PFSK-1 (cell line): ENCODE data around the gene SMAD3.

Experiments used
- FOXP2 ChIP-seq: optimal IDR thresholded peaks from 2 replicates; pipeline ENCODE3; 2011; ENCODE audit warnings: borderline replicate concordance, control low read depth, inconsistent platforms; ENCODE audit not compliant: insufficient read depth; ENCODE audit errors: extremely low read length, extremely low read depth
- POLR2AphosphoS5 ChIP-seq: IDR thresholded peaks from 2 replicates; pipeline ENCODE4 v1.6.1; 2012; ENCODE audit warnings: low read depth, mild to moderate bottlenecking, control low read depth, low read length, moderate library complexity
- REST ChIP-seq, 2 experiments: IDR thresholded peaks; 2 replicates each; pipeline versions ENCODE4 v1.6.1 to v1.8.0; 2011 to 2012; ENCODE audit warnings: low read depth in 2 of 2, low read length in 2 of 2, control low read depth in 1 of 2, inconsistent platforms in 1 of 2, mild to moderate bottlenecking in 1 of 2, moderate library complexity in 1 of 2; ENCODE audit not compliant: insufficient read depth in 1 of 2
- SIN3A ChIP-seq: IDR thresholded peaks from 2 replicates; pipeline ENCODE4 v1.6.1; 2012; ENCODE audit warnings: mild to moderate bottlenecking, low read length, moderate library complexity, borderline replicate concordance; ENCODE audit not compliant: insufficient read depth
- TAF1 ChIP-seq: IDR thresholded peaks from 2 replicates; pipeline ENCODE4 v1.6.1; 2012; ENCODE audit warnings: low read length, control low read depth, borderline replicate concordance; ENCODE audit not compliant: insufficient read depth

The SMAD3 gene

GRCh38 chr15:67082007-67082536, 16.7 kb downstream of the SMAD3 start:
- no peak for TF ChIP-seq SIN3A
- TF ChIP-seq TAF1, result no peak
- no peak for TF ChIP-seq POLR2AphosphoS5
- no peak for TF ChIP-seq REST (IDR thresholded peaks at IDR 0.05; ENCODE audit: insufficient read depth in 1 of 2, low read depth in 2 of 2, low read length in 2 of 2)
- no peak for TF ChIP-seq FOXP2

GRCh38 chr15:67083135-67083762, 17.8 kb downstream of the SMAD3 start:
- TF ChIP-seq TAF1 (no peak), SIN3A (no peak), FOXP2 (no peak), POLR2AphosphoS5 (no peak), REST (IDR thresholded peaks at IDR 0.05; ENCODE audit: insufficient read depth in 1 of 2, low read depth in 2 of 2, low read length in 2 of 2) (no peak)

- TF ChIP-seq REST (IDR thresholded peaks at IDR 0.05; ENCODE audit: insufficient read depth in 1 of 2, low read depth in 2 of 2, low read length in 2 of 2) (no peak), TAF1 (no peak), POLR2AphosphoS5 (no peak), FOXP2 (no peak), SIN3A (no peak)
Observed at GRCh38 chr15:67084561-67084960, 19.2 kb downstream of the SMAD3 start.

GRCh38 chr15:67085237-67085817, 19.9 kb downstream of the SMAD3 start:
- TF ChIP-seq SIN3A, result no peak
- TF ChIP-seq POLR2AphosphoS5, result no peak
- TF ChIP-seq REST (IDR thresholded peaks at IDR 0.05; ENCODE audit: insufficient read depth in 1 of 2, low read depth in 2 of 2, low read length in 2 of 2), result no peak
- TF ChIP-seq TAF1, result no peak
- TF ChIP-seq FOXP2, result no peak
